HCT116 (cell line): ENCODE measurements around the gene CNDP1. TPM values are rescaled to one million over a fixed set of nuclear protein-coding genes. Genes with fewer than 3 reads are reported as not detected.

ENCODE experiments used
- ATAC-seq: fragments of 200-7000 bp; cut with Tn5 transposase; 2 replicates; pipeline ENCODE4 v1.9.1; 2020; ENCODE audit warnings: mild to moderate bottlenecking, moderate library complexity
- BruUV-seq: library from RNA; stranded (reverse); fragments of 400-500 nt; replicated peaks from 2 replicates; lab custom pipeline; 2021; lab: Mats Ljungman, UMichigan
- CTCF ChIA-PET: fragments of 300-600 bp; sonication (Branson Sonifier 250); formaldehyde crosslinking; loops from one replicate; lab custom pipeline; 2021; ENCODE audit warnings: antibody characterized with exemption; lab: Charles Lee
- POLR2A ChIA-PET: fragments of 300-600, 350-600 bp; sonication (Branson Sonifier 250); formaldehyde crosslinking; loops from one replicate; lab custom pipeline; 2021; ENCODE audit warnings: antibody characterized with exemption; lab: Charles Lee
- RAD21 ChIA-PET, 2 experiments: fragments of 300-600 bp; sonication (Branson Sonifier 250); formaldehyde crosslinking; loops; one replicate each; lab custom pipeline; 2023; ENCODE audit warnings: low total read pairs in 2 of 2; ENCODE audit not compliant: uncharacterized antibody in 2 of 2, unreplicated experiment in 2 of 2, low non-redundant PET in 1 of 2; lab: Charles Lee
- DNase-seq: peaks from one replicate; pipeline ENCODE4 v3.0.0-alpha.2; 2010; ENCODE audit warnings: low read depth, low spot score
- H2AFZ ChIP-seq: fragments of 200-600 bp; shearing (Covaris generic), sonication (generic); 2 replicates; pipeline ENCODE4 v1.6.1; 2017; ENCODE audit warnings: low read depth, mixed run types, mixed read lengths, antibody characterized with exemption, low read length; ENCODE audit not compliant: poor library complexity, severe bottlenecking
- H3K27ac ChIP-seq: 2 replicates; pipeline ENCODE4 v1.5.1; 2012; ENCODE audit warnings: low read depth, low read length
- H3K27me3 ChIP-seq: fragments of 200-600 bp; sonication (generic); 2 replicates; pipeline ENCODE4 v1.6.1; 2016; ENCODE audit warnings: mixed run types, low read length, mixed read lengths; ENCODE audit not compliant: insufficient read depth
- H3K36me3 ChIP-seq, 2 experiments: fragments of 200-500 bp in 1 of 2; fragments of 200-600 bp in 1 of 2; sonication (Bioruptor generic) in 1 of 2; sonication (generic) in 1 of 2; 2 replicates each; pipeline versions ENCODE4 v1.5.1 to v1.6.1; 2014 to 2016; ENCODE audit warnings: low read length in 2 of 2, inconsistent platforms in 1 of 2, mixed read lengths in 1 of 2, mixed run types in 1 of 2; ENCODE audit not compliant: insufficient read depth in 2 of 2, control insufficient read depth in 1 of 2
- H3K4me1 ChIP-seq, 2 experiments: fragments of 200-600 bp in 1 of 2; sonication (generic) in 1 of 2; 2 replicates each; pipeline versions ENCODE4 v1.5.1 to v1.6.1; 2012 to 2017; ENCODE audit warnings: low read length in 2 of 2, inconsistent platforms in 1 of 2, mild to moderate bottlenecking in 1 of 2, mixed read lengths in 1 of 2, mixed run types in 1 of 2, moderate library complexity in 1 of 2; ENCODE audit not compliant: insufficient read depth in 2 of 2, control insufficient read depth in 1 of 2
- H3K4me2 ChIP-seq: fragments of 200-600 bp; sonication (generic); 2 replicates; pipeline ENCODE4 v1.6.1; 2017; ENCODE audit warnings: mixed run types, low read length, mixed read lengths
- H3K4me3 ChIP-seq, 2 experiments: fragments of 200-600 bp in 1 of 2; sonication (generic) in 1 of 2; replicated peaks in 1 of 2; 2 replicates each; pipeline ENCODE4 v1.5.1; 2011 to 2016; ENCODE audit warnings: low read length in 2 of 2, control low read depth in 1 of 2, low read depth in 1 of 2, mild to moderate bottlenecking in 1 of 2, mixed read lengths in 1 of 2, mixed run types in 1 of 2
- H3K79me2 ChIP-seq: fragments of 200-600 bp; sonication (generic); 2 replicates; pipeline ENCODE4 v1.6.1; 2017; ENCODE audit warnings: mild to moderate bottlenecking, mixed run types, low read length, moderate library complexity, mixed read lengths; ENCODE audit not compliant: insufficient read depth
- H3K9ac ChIP-seq: fragments of 200-600 bp; sonication (generic); 2 replicates; pipeline ENCODE4 v1.6.1; 2016; ENCODE audit warnings: low read length, mixed read lengths
- H3K9me2 ChIP-seq: fragments of 200-600 bp; sonication (generic), shearing (Covaris generic); 2 replicates; pipeline ENCODE4 v1.6.1; 2017; ENCODE audit warnings: mixed run types, mild to moderate bottlenecking, moderate library complexity; ENCODE audit not compliant: insufficient read depth
- H3K9me3 ChIP-seq, 2 experiments: fragments of 200-500 bp in 1 of 2; fragments of 200-600 bp in 1 of 2; sonication (Bioruptor generic) in 1 of 2; sonication (generic) in 1 of 2; 2 replicates each; pipeline ENCODE4 v1.6.1; 2014 to 2017; ENCODE audit warnings: low read length in 2 of 2, mixed read lengths in 2 of 2, inconsistent platforms in 1 of 2, low read depth in 1 of 2, mild to moderate bottlenecking in 1 of 2, mixed run types in 1 of 2, moderate library complexity in 1 of 2; ENCODE audit not compliant: control insufficient read depth in 1 of 2, insufficient read depth in 1 of 2
- H4K20me1 ChIP-seq: fragments of 200-600 bp; sonication (generic), shearing (Covaris generic); 2 replicates; pipeline ENCODE4 v1.6.1; 2017; ENCODE audit warnings: mixed run types, mild to moderate bottlenecking, moderate library complexity; ENCODE audit not compliant: insufficient read depth
- ATF3 ChIP-seq: IDR thresholded peaks from 2 replicates; pipeline ENCODE4 v1.6.1; 2012
- CBX3 ChIP-seq: IDR thresholded peaks from 2 replicates; pipeline ENCODE4 v1.6.1; 2012; ENCODE audit warnings: low read depth
- CEBPB ChIP-seq: IDR thresholded peaks from 2 replicates; pipeline ENCODE4 v1.6.1; 2012; ENCODE audit warnings: low read depth
- CTCF ChIP-seq, 3 experiments: fragments of 200-600 bp in 1 of 3; sonication (generic) in 1 of 3; IDR thresholded peaks in 2 of 3; conservative IDR thresholded peaks in 1 of 3; 2 replicates each; pipeline ENCODE4 v1.5.1; 2012 to 2017; ENCODE audit warnings: low read depth in 2 of 3, low read length in 2 of 3, antibody characterized with exemption in 1 of 3, borderline replicate concordance in 1 of 3, control low read depth in 1 of 3, mild to moderate bottlenecking in 1 of 3, mixed read lengths in 1 of 3, mixed run types in 1 of 3, moderate library complexity in 1 of 3; ENCODE audit not compliant: insufficient read depth in 1 of 3
- EGR1 ChIP-seq: IDR thresholded peaks from 2 replicates; pipeline ENCODE4 v1.6.1; 2012; ENCODE audit warnings: low read depth
- ELF1 ChIP-seq: IDR thresholded peaks from 2 replicates; pipeline ENCODE4 v1.6.1; 2012; ENCODE audit warnings: low read depth, borderline replicate concordance
- POLR2AphosphoS5 ChIP-seq: IDR thresholded peaks from 2 replicates; pipeline ENCODE4 v1.6.1; 2011; ENCODE audit warnings: mild to moderate bottlenecking, low read depth, low read length, moderate library complexity
- REST ChIP-seq: IDR thresholded peaks from 2 replicates; pipeline ENCODE4 v1.6.1; 2012; ENCODE audit warnings: low read depth
- SIN3A ChIP-seq: IDR thresholded peaks from 2 replicates; pipeline ENCODE4 v1.6.1; 2012; ENCODE audit warnings: low read depth
- SRF ChIP-seq: IDR thresholded peaks from 2 replicates; pipeline ENCODE4 v1.6.1; 2012; ENCODE audit warnings: low read depth
- ZBTB33 ChIP-seq: IDR thresholded peaks from 2 replicates; pipeline ENCODE4 v1.6.1; 2011; ENCODE audit warnings: mild to moderate bottlenecking, low read length, moderate library complexity; ENCODE audit not compliant: insufficient replicate concordance; ENCODE audit errors: extremely low read depth
- intact Hi-C: fragments of 100-400 bp; cut with micrococcal nuclease; formaldehyde crosslinking; loops from 2 replicates; pipeline ENCODE4 v1.10.0; 2022
- total RNA-seq: library from RNA; stranded (reverse); gene quantifications from one replicate; pipeline ENCODE4 v1.2.1, GENCODE V29; 2021; ENCODE audit not compliant: unreplicated experiment

CNDP1 gene
- total RNA-seq, 1 experiment from 2014 or later = not detected

- TF ChIP-seq REST (no peak), ZBTB33 (no peak), CBX3 (no peak), EGR1 (no peak), ELF1 (no peak), ATF3 (no peak), SRF (no peak), CEBPB (no peak)
Measured at GRCh38 chr18:74562775-74563174, 28.5 kb downstream of the CNDP1 start (continued).

GRCh38 chr18:74563999-74564398, 29.7 kb downstream of the CNDP1 start:
- Histone ChIP-seq H2AFZ (no peak overlapping the region), H3K4me3 (no peak overlapping the region), H4K20me1 (no peaks in the 10 kb centered on the region), H3K27me3 (peaks cover 15% of the 10 kb centered on the region), H3K9me2 (no peaks in the 10 kb centered on the region), H3K27ac (no peak overlapping the region), H3K4me2 (no peak overlapping the region), H3K36me3 (no peaks in the 10 kb centered on the region), H3K9ac (no peak overlapping the region), H3K9me3 (no peaks in the 10 kb centered on the region), H3K4me1 (no peaks in the 10 kb centered on the region), H3K79me2 (no peaks in the 10 kb centered on the region)
- RAD21 ChIA-PET = no interaction called here
- CTCF ChIA-PET = no interaction called here
- DNase-seq (no peak), ATAC-seq (no peak)
- intact Hi-C loops = no loop called here
- BruUV-seq = no TSS peak
- POLR2A ChIA-PET = no interaction called here
- TF ChIP-seq POLR2AphosphoS5 (no peak), SIN3A (no peak), CTCF (IDR thresholded peaks at IDR 0.05 in 2 of 3, conservative IDR thresholded peaks at IDR 0.05 in 1 of 3; ENCODE audit: borderline replicate concordance in 1 of 3, insufficient read depth in 1 of 3, low read depth in 2 of 3, low read length in 2 of 3) (no peak), ZBTB33 (no peak)
